Measurements from ENCODE around the gene E2F6. TPM values are rescaled to one million over a fixed set of nuclear protein-coding genes. Genes with fewer than 3 reads are reported as not detected.

E2F6 gene
- total RNA-seq, 1 experiment from 2014 or later, result 25.6 TPM

DNA sequence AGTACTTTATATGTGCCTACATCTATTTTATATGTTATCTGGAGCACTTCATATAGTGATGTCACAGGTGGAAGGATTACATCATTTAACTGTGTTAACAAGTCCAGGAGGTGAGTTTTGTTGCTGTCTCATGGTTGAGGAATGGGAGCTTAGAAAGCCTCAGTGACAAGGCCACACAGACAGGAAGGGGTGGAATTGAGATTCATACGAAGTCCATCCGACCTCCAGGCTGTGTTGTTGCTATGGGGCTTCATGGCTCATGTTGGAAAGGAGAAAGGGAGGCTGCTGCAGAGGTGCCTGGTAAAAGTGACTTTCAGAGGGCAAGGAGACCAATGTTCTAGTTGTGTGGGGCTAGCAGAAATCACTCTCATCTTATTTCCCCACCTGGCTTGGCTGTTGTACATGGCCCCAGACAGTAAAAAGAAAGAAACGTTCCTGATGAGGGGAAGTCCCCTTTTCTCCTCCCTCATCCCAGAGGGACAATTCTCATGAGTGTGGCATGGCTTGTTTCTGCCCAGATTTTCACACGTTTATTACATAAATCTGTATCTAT lies 36.9 kb upstream of the E2F6 start:
- no peak for DNase-seq
- TF ChIP-seq, protein P1, sequence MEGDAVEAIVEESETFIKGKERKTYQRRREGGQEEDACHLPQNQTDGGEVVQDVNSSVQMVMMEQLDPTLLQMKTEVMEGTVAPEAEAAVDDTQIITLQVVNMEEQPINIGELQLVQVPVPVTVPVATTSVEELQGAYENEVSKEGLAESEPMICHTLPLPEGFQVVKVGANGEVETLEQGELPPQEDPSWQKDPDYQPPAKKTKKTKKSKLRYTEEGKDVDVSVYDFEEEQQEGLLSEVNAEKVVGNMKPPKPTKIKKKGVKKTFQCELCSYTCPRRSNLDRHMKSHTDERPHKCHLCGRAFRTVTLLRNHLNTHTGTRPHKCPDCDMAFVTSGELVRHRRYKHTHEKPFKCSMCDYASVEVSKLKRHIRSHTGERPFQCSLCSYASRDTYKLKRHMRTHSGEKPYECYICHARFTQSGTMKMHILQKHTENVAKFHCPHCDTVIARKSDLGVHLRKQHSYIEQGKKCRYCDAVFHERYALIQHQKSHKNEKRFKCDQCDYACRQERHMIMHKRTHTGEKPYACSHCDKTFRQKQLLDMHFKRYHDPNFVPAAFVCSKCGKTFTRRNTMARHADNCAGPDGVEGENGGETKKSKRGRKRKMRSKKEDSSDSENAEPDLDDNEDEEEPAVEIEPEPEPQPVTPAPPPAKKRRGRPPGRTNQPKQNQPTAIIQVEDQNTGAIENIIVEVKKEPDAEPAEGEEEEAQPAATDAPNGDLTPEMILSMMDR (IDR thresholded peaks at IDR 0.05; ENCODE audit: unreplicated experiment), result no peak
- H3K9me3 Mint-ChIP-seq (ENCODE audit: low read depth, unreplicated experiment), result peaks cover 3% of the 10 kb centered on the region
- H3K4me3 Mint-ChIP-seq (ENCODE audit: low read depth, unreplicated experiment), result no peak overlapping the region
- H3K36me3 Mint-ChIP-seq (ENCODE audit: insufficient read depth, unreplicated experiment), result no peaks in the 10 kb centered on the region
- H3K27ac Mint-ChIP-seq (ENCODE audit: unreplicated experiment), result no peak overlapping the region
- BruUV-seq (replicated peaks), result no TSS peak
- CTCF ChIA-PET, result no interaction called here
- no peaks in the 10 kb centered on the region for H3K27me3 Mint-ChIP-seq (ENCODE audit: unreplicated experiment)
- intact Hi-C loops (cut with micrococcal nuclease; ENCODE audit: unreplicated experiment), result no loop called here
- peaks cover 26% of the 10 kb centered on the region for H3K4me1 Mint-ChIP-seq (ENCODE audit: low read depth, unreplicated experiment)

DNA sequence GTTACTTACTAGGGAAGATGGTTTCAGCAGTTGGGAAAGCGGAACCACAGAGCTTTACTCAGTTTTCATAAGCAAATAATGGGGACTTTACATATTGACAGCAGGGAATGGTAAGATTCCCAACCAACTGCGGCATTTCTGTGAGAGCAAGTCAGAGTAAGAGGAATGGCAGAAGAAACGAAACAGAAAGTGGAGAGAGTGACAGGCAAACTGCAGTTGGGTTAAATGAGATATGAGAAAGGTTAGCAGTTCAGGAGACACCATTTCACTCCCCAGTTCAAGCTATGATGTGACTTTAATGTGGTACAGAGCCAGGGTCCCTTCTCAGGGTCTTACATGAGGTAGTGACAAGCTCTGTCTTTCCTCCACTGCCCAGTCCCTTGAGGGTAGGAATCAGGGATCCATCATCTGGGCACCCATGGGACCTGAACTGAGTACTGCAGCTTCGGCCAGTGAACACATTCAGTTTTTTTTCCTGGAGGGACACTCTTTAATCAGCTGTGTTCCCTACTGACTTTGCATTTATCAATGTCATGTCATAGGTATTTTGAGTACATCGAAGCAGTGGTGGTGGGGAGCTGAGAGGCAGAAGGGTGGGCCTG lies 34.8 kb upstream of the E2F6 start:
- Mint-ChIP-seq H3K4me1 (ENCODE audit: low read depth, unreplicated experiment) (peaks cover 19% of the 10 kb centered on the region), H3K9me3 (ENCODE audit: low read depth, unreplicated experiment) (peaks cover 3% of the 10 kb centered on the region), H3K36me3 (ENCODE audit: insufficient read depth, unreplicated experiment) (no peaks in the 10 kb centered on the region), H3K4me3 (ENCODE audit: low read depth, unreplicated experiment) (no peak overlapping the region), H3K27me3 (ENCODE audit: unreplicated experiment) (no peaks in the 10 kb centered on the region), H3K27ac (ENCODE audit: unreplicated experiment) (no peak overlapping the region)
- BruUV-seq (replicated peaks), result no TSS peak
- intact Hi-C loops (cut with micrococcal nuclease; ENCODE audit: unreplicated experiment), result no loop called here
- CTCF ChIA-PET, result no interaction called here
- DNase-seq, result no peak
- TF ChIP-seq, protein P1 (IDR thresholded peaks at IDR 0.05; ENCODE audit: unreplicated experiment), result no peak

DNA sequence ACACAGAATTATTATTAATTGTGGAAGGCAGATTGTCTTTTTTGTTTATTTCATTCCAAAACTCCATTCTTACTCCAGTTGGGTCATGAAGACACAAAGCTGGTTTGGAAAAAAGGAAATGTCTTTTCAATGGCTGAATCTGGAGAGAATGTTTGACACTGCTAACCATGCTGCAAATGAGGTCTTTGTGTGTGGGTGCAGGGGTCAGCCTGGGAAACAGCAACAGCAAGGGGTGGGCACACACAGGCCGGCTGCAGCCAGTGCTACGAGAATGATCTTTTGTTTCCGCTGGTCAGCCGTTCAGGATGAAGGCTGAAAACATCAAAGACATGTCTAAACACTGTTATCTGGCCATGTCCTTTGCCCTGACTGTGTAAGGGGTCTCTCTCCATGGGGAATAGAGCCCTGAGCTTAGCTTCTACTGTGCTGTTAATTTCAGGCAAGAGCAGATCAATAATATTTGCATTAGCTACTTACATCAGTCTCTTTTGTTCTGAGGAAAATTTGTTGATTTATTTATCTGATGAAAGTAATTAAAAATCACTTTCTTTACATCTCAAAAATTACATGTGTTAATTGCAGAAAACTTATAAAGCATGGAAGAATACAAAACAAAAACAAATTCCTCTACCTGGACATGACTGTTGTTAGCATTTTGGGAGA lies 33.3 kb upstream of the E2F6 start:
- Mint-ChIP-seq H3K4me1 (ENCODE audit: low read depth, unreplicated experiment) (peaks cover 9% of the 10 kb centered on the region), H3K36me3 (ENCODE audit: insufficient read depth, unreplicated experiment) (no peaks in the 10 kb centered on the region), H3K27me3 (ENCODE audit: unreplicated experiment) (peaks cover 4% of the 10 kb centered on the region), H3K4me3 (ENCODE audit: low read depth, unreplicated experiment) (no peak overlapping the region), H3K9me3 (ENCODE audit: low read depth, unreplicated experiment) (peaks cover 3% of the 10 kb centered on the region), H3K27ac (ENCODE audit: unreplicated experiment) (no peak overlapping the region)
- CTCF ChIA-PET, result interaction anchor here (1.3 kb wide), 1 partner anchor 181 kb away, joined by 3 read pairs; no protein-coding TSS in a partner anchor
- no TSS peak for BruUV-seq (replicated peaks)
- TF ChIP-seq, protein P1 (IDR thresholded peaks at IDR 0.05; ENCODE audit: unreplicated experiment), result no peak
- no peak for DNase-seq
- intact Hi-C loops (cut with micrococcal nuclease; ENCODE audit: unreplicated experiment), result no loop called here

- Mint-ChIP-seq H3K27ac (ENCODE audit: unreplicated experiment) (no peak overlapping the region), H3K9me3 (ENCODE audit: low read depth, unreplicated experiment) (peaks cover 3% of the 10 kb centered on the region), H3K27me3 (ENCODE audit: unreplicated experiment) (peaks cover 10% of the 10 kb centered on the region), H3K36me3 (ENCODE audit: insufficient read depth, unreplicated experiment) (no peaks in the 10 kb centered on the region), H3K4me1 (ENCODE audit: low read depth, unreplicated experiment) (peaks cover 9% of the 10 kb centered on the region), H3K4me3 (ENCODE audit: low read depth, unreplicated experiment) (no peak overlapping the region)
- CTCF ChIA-PET, result interaction anchor here (0.6 to 1.3 kb wide), 2 partner anchors 11 to 182 kb away, joined by 3 read pairs; no protein-coding TSS in a partner anchor
- intact Hi-C loops (cut with micrococcal nuclease; ENCODE audit: unreplicated experiment), result no loop called here
- TF ChIP-seq, protein P1 (IDR thresholded peaks at IDR 0.05; ENCODE audit: unreplicated experiment), result no peak
- DNase-seq, result peak; percentile 23
- BruUV-seq (replicated peaks), result no TSS peak
Observed at GRCh38 chr2:11498543-11499034, 32.6 kb upstream of the E2F6 start.

Data from Calu3 (cell line).